ENCODE results near the gene SLC30A7.
"Not testable (repeated sequence)": the region's sequence is repeated elsewhere in the genome, so short reads cannot be mapped to it uniquely, and the experiment has no call there.

Gene SLC30A7

DNA sequence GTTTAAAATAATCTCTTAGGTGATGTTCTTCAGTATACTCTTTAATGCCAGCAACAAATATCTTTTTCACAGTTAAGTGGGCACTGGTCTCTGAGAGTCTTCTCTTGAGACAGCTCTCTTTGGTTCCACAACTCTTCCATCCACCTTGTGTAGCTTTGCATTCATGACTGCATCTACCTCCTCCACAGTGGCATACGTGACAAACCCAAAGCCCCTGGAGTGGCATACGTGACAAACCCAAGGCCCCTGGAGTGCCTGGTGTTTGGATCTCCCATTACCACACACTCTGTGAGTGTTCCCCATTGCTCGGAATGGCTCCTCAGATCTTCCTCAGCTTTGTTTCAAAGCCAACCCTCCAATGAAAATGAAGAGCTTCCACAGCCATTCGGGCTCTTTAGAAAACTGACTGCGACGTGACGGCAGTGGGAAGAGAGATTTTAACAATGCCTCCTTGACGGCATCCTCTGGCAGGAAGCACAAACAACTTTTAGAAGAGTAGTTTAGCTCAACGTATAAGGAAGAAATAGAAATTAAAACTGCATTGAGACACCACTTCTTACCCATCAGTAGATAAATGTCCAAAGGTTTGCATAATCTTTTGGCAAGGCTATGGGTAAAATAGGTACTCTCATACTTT, 45.8 kb downstream of the SLC30A7 start:
- DNase-seq = no peak

- DNase-seq = no peak
These were observed 46.6 kb downstream of the SLC30A7 start for GRCh38 chr1:100942304-100943046.

- no peak for DNase-seq
These were observed 47.6 kb downstream of the SLC30A7 start for GRCh38 chr1:100943533-100943932.

GRCh38 chr1:100946064-100946463, 50.2 kb downstream of the SLC30A7 start:
- not testable (repeated sequence) for DNase-seq

DNA sequence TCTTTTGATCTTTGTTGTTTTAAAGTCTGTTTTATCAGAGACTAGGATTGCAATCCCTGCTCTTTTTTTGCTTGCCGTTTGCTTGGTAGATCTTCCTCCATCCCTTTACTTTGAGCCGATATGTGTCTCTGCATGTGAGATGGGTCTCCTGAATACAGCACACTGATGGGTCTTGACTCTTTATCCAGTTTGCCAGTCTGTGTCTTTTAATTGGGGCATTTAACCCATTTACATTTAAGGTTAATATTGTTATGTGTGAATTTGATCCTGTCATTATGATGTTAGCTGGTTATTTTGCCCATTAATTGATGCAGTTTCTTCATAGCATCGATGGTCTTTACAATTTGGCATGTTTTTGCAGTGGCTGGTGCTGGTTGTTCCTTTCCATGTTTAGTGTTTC, 51.9 kb downstream of the SLC30A7 start:
- not testable (repeated sequence) for DNase-seq

GRCh38 chr1:100948721-100949405, 53.0 kb downstream of the SLC30A7 start:
- DNase-seq = not testable (repeated sequence)

DNA sequence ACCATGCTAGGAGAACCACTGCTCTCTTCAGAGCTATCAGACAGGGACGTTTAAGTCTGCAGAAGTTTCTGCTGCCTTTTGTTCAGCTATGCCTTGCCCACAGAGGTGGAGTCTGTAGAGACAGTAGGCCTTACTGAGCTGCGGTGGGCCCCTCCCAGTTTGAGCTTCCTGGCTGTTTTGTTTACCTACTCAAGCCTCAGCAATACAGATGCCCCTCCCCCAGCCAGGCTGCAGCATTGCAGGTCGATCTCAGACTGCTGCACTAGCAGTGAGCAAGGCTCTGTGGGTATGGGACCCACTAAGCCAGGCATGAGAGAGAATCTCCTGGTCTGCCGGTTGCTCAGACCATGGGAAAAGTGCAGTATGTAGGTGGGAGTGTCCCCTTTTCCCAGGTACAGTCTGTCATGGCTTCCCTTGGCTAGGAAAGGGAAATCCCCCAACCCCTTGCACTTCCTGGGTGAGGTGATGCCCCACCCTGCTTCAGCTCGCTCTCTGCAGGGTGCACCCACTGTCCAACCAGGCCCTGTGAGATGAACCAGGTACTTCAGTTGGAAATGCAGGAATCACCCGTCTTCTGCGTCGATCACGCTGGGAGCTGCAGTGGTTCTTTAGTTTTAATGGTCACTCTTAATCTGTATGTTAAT, 53.7 kb downstream of the SLC30A7 start:
- peak; percentile 90 for DNase-seq

DNA sequence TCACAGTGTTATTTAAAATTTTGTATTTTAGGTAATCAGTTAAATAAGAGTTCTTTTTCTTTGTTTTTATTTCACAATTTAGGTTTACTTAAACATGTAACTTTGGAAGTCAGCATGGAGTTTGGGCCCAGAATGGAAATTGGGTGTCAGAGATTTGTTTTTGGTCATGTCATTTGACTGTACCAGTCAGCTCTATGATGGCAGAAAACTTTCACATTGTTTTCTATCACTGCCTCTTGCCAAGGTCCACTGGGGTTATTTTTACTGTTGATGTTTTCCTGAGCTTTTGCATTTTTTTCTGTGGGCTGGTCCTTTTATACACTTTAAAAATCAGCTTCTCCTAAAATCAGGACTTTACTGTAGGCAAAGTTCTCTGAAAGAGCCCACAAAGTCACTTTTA, 54.4 kb downstream of the SLC30A7 start:
- no peak for DNase-seq

DNA sequence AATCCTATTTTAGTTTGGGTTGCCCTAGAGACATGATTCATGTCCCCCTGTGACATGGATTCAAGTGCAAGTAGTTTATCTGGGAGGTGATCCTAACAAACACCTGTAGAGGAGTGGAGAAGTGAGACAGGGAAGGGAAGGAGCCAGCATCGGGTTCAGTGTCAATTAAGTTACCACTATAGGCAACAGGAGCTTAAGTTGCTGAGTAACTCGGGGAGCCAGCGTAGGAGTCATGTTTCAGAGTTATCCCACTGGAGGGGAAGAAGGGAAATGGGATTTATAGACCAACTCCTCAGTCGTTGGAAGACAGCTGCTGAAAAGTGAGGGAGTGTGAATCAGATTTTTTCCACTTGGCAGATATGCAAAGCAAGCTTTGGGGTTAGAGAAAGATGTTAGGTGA, 54.9 kb downstream of the SLC30A7 start:
- DNase-seq = no peak

GRCh38 chr1:100952104-100952745, 56.3 kb downstream of the SLC30A7 start:
- DNase-seq = no peak

DNA sequence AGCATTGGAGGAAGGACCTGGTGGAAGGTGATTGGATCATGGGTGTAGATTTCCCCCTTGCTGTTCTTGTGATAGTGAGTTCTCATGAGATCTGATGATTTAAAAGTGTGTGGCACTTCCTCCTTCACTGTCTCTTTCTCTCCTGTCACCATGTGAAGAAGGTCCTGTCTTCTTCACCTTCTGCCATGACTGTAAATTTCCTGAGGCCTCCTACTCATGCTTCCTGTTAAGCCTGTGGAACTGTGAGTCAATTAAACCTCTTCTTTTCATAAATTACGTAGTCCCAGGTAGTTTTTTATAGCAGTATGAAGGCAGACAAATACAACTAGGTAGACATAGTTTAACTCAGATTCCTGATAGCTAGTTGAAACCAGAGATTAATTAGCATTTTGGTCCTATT, 57.1 kb downstream of the SLC30A7 start:
- not testable (repeated sequence) for DNase-seq

- no peak for DNase-seq
These were observed 58.3 kb downstream of the SLC30A7 start for GRCh38 chr1:100953960-100954730.

- DNase-seq = no peak
These were observed 59.4 kb downstream of the SLC30A7 start for GRCh38 chr1:100955322-100955721.

DNA sequence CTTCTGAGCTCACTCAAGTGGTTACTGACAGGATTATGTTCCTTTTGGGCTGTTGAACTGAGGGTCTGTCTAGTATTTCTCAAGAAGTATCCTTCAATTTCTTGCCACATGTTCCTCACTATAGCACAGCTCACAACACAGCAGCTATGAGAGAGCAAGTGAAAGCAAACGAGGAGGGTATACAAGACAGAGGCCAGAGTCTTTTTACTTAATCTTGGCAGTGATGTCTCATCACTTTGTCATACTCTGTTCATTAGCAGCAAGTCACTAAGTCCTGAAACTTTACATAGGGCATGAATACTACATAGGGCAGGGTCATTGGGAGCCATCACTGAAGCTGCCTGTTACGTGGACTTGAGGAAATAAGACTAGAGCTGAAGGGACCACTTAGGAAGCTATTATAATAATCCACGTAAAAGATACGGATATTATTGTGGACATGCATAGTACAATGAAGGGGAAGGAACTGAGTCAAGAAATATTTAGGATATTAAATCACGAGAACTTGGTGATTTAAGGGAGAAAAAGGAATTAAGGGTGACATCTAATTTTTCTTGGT, 63.7 kb downstream of the SLC30A7 start:
- no peak for DNase-seq

DNA sequence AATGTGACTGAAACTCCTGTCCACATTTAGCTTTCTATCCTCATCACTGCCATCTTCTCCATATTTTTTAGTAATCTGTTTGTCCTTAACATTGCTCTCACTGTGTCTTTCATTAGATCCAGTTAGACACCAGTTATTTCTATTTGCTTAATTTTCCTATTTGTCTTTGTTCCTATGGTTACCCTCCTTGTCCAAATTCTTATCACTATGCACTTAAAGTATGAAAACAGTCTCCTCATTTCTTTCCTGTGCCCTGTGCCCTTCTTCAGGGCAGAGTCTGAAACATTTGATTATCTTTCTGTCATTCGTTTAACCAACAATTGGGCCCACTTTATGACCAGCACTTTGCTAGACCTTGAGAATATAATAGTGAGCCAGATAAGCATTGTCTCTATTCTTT, 64.2 kb downstream of the SLC30A7 start:
- no peak for DNase-seq

DNA sequence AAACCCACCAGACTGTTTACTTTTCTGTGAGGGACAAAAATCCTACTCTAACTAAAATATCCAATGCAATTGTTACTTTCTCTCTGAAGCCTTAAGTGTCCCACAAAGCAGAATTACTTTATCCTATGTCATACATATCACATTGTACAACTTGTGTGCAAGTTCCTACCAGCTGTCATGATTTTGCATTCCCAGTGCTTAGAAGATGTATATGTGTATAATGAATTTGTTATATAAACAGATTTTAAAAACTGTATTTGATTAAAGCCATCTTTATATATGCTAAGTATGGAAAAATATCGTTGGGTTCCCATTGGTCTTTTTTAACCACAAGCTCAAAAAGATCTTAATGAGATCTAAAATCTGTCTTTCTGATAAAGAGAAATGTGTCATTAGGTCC, 72.7 kb downstream of the SLC30A7 start:
- no peak for DNase-seq

- no peak for DNase-seq
These were observed 73.4 kb downstream of the SLC30A7 start for GRCh38 chr1:100969327-100969726.

DNA sequence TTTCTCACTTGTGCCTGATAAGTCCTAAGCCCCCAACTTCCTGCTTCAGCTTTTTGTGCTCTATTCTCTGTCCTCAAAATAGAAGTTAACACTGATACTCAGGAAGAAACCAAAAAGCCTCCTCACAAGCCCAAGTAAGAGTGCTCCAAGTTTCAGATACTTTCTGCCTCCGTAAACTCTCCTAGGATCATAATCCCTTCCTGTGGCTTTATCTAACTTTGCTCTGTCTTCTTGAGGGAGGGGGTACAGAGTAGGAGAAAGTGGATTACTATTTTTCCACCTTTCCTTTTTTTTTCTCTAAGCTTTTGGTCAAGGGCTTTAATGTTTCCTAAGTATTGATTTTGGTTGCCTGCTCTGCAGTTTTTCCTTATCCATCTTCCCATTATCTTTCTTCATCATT, 75.1 kb downstream of the SLC30A7 start:
- DNase-seq = no peak

DNA sequence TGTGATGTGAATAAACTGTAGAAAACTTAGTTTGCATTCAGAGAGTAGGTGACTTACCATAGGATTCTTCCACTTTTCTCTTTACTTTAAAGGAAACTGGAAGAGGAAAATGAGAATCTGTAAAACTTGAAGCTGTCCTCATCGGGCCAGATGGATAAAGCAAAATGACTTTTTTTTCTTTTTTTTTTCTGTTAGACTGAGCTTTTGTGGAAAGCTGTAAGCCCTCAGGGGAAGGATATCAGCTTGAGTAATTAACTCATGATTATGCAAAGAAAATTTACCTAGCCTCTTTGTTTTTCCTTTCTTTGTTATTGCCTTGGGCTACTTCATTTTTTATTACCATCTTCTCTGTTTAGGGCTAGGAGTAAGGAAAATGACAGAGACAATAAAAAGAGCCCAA, 76.3 kb downstream of the SLC30A7 start:
- no peak for DNase-seq

DNA sequence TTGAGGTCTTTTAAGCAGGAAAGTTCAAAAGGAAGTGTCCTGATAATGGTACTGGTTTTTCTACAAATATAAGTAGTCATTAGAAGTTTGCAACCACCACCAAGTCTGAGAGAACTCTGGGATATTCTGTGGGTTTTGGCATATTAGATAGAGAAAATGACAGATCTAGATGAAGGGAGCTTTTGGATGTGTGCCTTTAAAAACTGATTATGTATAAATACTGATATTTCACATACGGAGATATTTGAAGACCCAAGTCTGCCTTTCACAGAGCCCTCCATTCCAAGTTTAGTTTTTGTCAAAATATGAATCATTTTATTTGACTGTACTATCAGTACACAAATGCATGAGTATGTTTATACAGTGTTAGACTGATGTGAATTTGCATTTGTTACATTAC, 81.0 kb downstream of the SLC30A7 start:
- no peak for DNase-seq

DNA sequence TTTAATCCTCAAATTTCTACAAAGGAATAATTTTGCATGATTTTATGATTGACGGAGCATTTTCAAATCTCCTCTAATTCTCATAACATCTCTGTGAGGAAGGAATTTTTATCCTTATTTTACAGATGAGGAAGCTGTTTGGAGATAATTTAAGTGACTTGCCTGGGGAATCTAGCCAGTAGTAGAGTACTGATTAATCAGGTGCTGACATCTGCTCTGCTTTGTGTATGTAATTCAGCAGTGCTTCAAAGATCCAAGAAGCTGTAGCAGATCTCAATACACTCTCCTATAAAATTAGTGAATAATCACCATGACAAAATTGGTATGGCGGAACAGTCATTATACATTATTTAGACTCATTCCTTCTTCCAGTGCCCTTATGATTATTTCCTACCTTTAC, 83.7 kb downstream of the SLC30A7 start:
- no peak for DNase-seq

DNA sequence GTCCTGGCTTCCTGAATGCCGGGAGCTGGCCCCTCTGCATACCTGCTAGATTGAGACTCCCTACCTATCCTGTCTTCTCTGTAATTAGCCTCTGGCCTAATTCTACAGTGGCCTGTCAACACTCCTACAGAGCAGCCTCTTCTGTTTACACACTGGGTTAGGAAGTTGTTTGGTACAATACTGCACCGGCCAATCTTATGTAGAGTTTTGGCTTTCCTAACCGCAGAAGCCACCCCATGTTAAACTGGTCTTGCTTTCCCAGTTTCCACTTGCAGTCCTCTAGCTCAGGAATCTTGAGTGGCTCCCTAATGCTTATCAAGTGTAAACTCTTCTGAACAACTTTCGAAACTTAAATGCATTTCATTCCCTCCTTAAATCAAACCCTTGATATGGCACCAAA, 86.9 kb downstream of the SLC30A7 start:
- DNase-seq = no peak
